DND-41 (cell line): Measurements from ENCODE around the gene MUCL3.

Experiments
- ATAC-seq: fragments of 200-7000 bp; cut with Tn5 transposase; 3 replicates; pipeline ENCODE4 v1.9.1; 2021; ENCODE audit warnings: low read depth; ENCODE audit not compliant: insufficient read depth
- DNase-seq: peaks from one replicate; pipeline ENCODE4 v3.0.0-alpha.2; 2020
- H2AFZ ChIP-seq: 2 replicates; pipeline ENCODE4 v1.6.0; 2012; ENCODE audit warnings: low read depth, low read length
- H3K27ac ChIP-seq: 2 replicates; pipeline ENCODE4 v1.5.1; 2012; ENCODE audit warnings: low read length, inconsistent platforms
- H3K27me3 ChIP-seq: fragments of 200-600 bp; sonication (generic); 2 replicates; pipeline ENCODE4 v1.6.0; 2012; ENCODE audit warnings: low read length, mild to moderate bottlenecking, inconsistent platforms; ENCODE audit not compliant: insufficient read depth, poor library complexity
- H3K36me3 ChIP-seq: 2 replicates; pipeline ENCODE4 v1.5.1; 2012; ENCODE audit warnings: low read length, inconsistent platforms; ENCODE audit not compliant: insufficient read depth
- H3K4me1 ChIP-seq: 2 replicates; pipeline ENCODE4 v1.5.1; 2012; ENCODE audit warnings: mild to moderate bottlenecking, low read length; ENCODE audit not compliant: insufficient read depth
- H3K4me2 ChIP-seq: 2 replicates; pipeline ENCODE4 v1.6.0; 2012; ENCODE audit warnings: mild to moderate bottlenecking, moderate library complexity, low read length, inconsistent platforms; ENCODE audit not compliant: insufficient read depth
- H3K4me3 ChIP-seq, 2 experiments: fragments of 200-600 bp in 1 of 2; shearing (Covaris generic) in 1 of 2; 2 replicates each; pipeline ENCODE4 v1.5.1; 2012 to 2016; ENCODE audit warnings: inconsistent platforms in 2 of 2, low read length in 2 of 2, mild to moderate bottlenecking in 2 of 2, low read depth in 1 of 2, moderate library complexity in 1 of 2
- H3K79me2 ChIP-seq: 2 replicates; pipeline ENCODE4 v1.6.0; 2012; ENCODE audit warnings: low read length, inconsistent platforms; ENCODE audit not compliant: insufficient read depth
- H3K9ac ChIP-seq: 2 replicates; pipeline ENCODE4 v1.6.0; 2012; ENCODE audit warnings: low read depth, mild to moderate bottlenecking, inconsistent platforms, low read length, moderate library complexity
- H3K9me3 ChIP-seq: 2 replicates; pipeline ENCODE4 v1.5.1; 2012; ENCODE audit warnings: low read length, moderate library complexity, mild to moderate bottlenecking, inconsistent platforms; ENCODE audit not compliant: insufficient read depth, severe bottlenecking
- H4K20me1 ChIP-seq: 2 replicates; pipeline ENCODE4 v1.6.0; 2012; ENCODE audit warnings: low read length; ENCODE audit not compliant: insufficient read depth
- CTCF ChIP-seq: IDR thresholded peaks from 2 replicates; pipeline ENCODE4 v1.5.1; 2012; ENCODE audit warnings: borderline replicate concordance, low read length, moderate library complexity, mild to moderate bottlenecking; ENCODE audit not compliant: poor library complexity, severe bottlenecking; ENCODE audit errors: extremely low read depth
- EZH2 ChIP-seq: IDR thresholded peaks from 3 replicates; pipeline ENCODE4 v1.6.1; 2012; ENCODE audit warnings: borderline replicate concordance, low read depth, mild to moderate bottlenecking, moderate library complexity, low read length, inconsistent platforms; ENCODE audit not compliant: severe bottlenecking

Gene MUCL3

DNA sequence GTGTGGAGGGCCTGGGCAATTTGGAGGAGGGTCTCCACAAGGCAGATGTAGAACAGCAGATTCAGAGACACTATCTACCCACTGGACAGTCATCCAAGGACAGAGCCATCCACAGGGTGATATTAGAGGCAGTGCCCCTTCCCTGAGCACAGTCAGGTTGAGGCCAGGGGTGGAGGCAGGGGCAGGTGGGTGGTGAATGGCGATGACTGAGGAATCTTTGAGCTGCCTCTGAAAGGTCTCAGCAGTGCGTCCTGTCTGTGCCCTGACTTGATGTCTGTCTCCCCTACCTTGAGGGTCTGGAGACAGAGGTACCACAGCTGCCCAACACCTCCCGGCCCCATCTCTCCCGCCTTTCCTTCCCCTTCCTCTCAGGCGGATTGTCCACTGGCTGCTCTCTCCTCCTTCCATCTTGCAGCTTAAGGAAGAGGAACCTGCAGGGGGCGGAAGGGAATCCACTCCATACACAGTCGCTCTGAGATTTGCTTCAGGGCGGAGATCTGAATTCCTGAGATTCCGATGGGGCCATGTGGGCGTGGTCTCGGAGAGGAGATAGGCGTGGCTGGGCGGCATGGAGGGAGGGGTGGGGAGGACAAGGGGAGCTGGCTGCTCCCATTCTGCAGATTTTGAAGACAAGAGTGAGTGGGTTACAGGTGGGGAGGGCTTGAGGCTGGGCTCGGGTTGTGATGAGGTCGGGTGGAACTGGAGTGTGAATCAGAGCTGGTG is 1.7 kb downstream of the MUCL3 start:
- Histone ChIP-seq H3K27me3 (peaks cover 23% of the 10 kb centered on the region), H3K27ac (no peak overlapping the region), H3K9me3 (peaks cover 3% of the 10 kb centered on the region), H3K36me3 (no peaks in the 10 kb centered on the region), H2AFZ (no peak overlapping the region), H4K20me1 (no peaks in the 10 kb centered on the region), H3K4me2 (no peak overlapping the region), H3K79me2 (no peaks in the 10 kb centered on the region), H3K4me1 (no peaks in the 10 kb centered on the region), H3K9ac (no peak overlapping the region), H3K4me3 (no peak overlapping the region)
- no peak for ATAC-seq
- DNase-seq, result no peak
- TF ChIP-seq CTCF (no peak), EZH2 (no peak)

- TF ChIP-seq EZH2 (no peak), CTCF (no peak)
- Histone ChIP-seq H3K4me3 (no peak overlapping the region), H3K36me3 (no peaks in the 10 kb centered on the region), H3K4me1 (no peaks in the 10 kb centered on the region), H3K4me2 (no peak overlapping the region), H2AFZ (no peak overlapping the region), H4K20me1 (no peaks in the 10 kb centered on the region), H3K27ac (no peak overlapping the region), H3K27me3 (peaks cover 20% of the 10 kb centered on the region), H3K9me3 (peaks cover 3% of the 10 kb centered on the region), H3K9ac (no peak overlapping the region), H3K79me2 (no peaks in the 10 kb centered on the region)
- no peak for ATAC-seq
- DNase-seq, result no peak
Observed at GRCh38 chr6:30944051-30944450, 3.3 kb downstream of the MUCL3 start.

GRCh38 chr6:30945281-30945680 is 4.5 kb downstream of the MUCL3 start:
- Histone ChIP-seq H3K36me3 (no peaks in the 10 kb centered on the region), H3K9me3 (peaks cover 3% of the 10 kb centered on the region), H2AFZ (no peak overlapping the region), H3K27ac (no peak overlapping the region), H3K9ac (no peak overlapping the region), H3K79me2 (no peaks in the 10 kb centered on the region), H3K4me1 (no peaks in the 10 kb centered on the region), H3K4me3 (no peak overlapping the region), H4K20me1 (no peaks in the 10 kb centered on the region), H3K27me3 (peaks cover 13% of the 10 kb centered on the region), H3K4me2 (no peak overlapping the region)
- TF ChIP-seq EZH2, result no peak
- no peak for TF ChIP-seq CTCF
- ATAC-seq, result no peak
- DNase-seq, result no peak
